Embryonic facial prominence (tissue), 1 donor: Measurements from ENCODE around the gene USP26.
"Not testable (repeated sequence)": the region's sequence is repeated elsewhere in the genome, so short reads cannot be mapped to it uniquely, and the experiment has no call there.

ENCODE experiments used
- DNase-seq: peaks from one replicate; pipeline ENCODE4 v3.0.0-alpha.2; 2016; ENCODE audit errors: extremely low spot score

USP26 gene

GRCh38 chrX:133042260-133042659, 54.6 kb downstream of the USP26 start:
- no peak for DNase-seq

GRCh38 chrX:133033010-133033409, 63.9 kb downstream of the USP26 start:
- DNase-seq = no peak

GRCh38 chrX:133018229-133018628, 78.7 kb downstream of the USP26 start:
- no peak for DNase-seq

- no peak for DNase-seq
Measured at GRCh38 chrX:133007458-133007857, 89.5 kb downstream of the USP26 start.

GRCh38 chrX:133005616-133006015, 91.3 kb downstream of the USP26 start:
- DNase-seq = no peak

- DNase-seq = peak; percentile 10
Measured at GRCh38 chrX:133005042-133005441, 91.9 kb downstream of the USP26 start.

GRCh38 chrX:132999209-132999608, 97.7 kb downstream of the USP26 start:
- DNase-seq = no peak

GRCh38 chrX:132990835-132991234, 106.1 kb downstream of the USP26 start:
- DNase-seq = no peak

- no peak for DNase-seq
Measured at GRCh38 chrX:132986556-132986955, 110.4 kb downstream of the USP26 start.

GRCh38 chrX:132984058-132984650, 112.8 kb downstream of the USP26 start:
- DNase-seq = no peak

- no peak for DNase-seq
Measured at GRCh38 chrX:132983496-132983895, 113.4 kb downstream of the USP26 start.

GRCh38 chrX:132980035-132980434, 116.9 kb downstream of the USP26 start:
- DNase-seq = not testable (repeated sequence)
